Fibroblast of lung (primary cell): ENCODE measurements around the gene LRRC8C. TPM values are rescaled to one million over a fixed set of nuclear protein-coding genes. Genes with fewer than 3 reads are reported as not detected.
A peak's percentile ranks its signal among the peaks of the same experiment; 100 is the strongest.

Experiments
- DNase-seq, 2 donors: peaks; one replicate each; pipeline versions ENCODE4 v3.0.0 to v3.0.0-alpha.2; 2010; ENCODE audit warnings: low read depth in 2 of 2
- H2AFZ ChIP-seq: 2 replicates; pipeline ENCODE4 v1.5.1; 2012; ENCODE audit warnings: low read length, control low read depth, inconsistent platforms
- H3K27ac ChIP-seq: 2 replicates; pipeline ENCODE4 v1.5.1; 2011; ENCODE audit warnings: low read length, control low read depth; ENCODE audit not compliant: insufficient read depth
- H3K27me3 ChIP-seq: 2 replicates; pipeline ENCODE4 v1.5.1; 2011; ENCODE audit warnings: mild to moderate bottlenecking, low read length; ENCODE audit not compliant: control insufficient read depth, insufficient read depth
- H3K36me3 ChIP-seq: 2 replicates; pipeline ENCODE4 v1.5.1; 2011; ENCODE audit warnings: low read length; ENCODE audit not compliant: control insufficient read depth, insufficient read depth
- H3K4me1 ChIP-seq: 2 replicates; pipeline ENCODE4 v1.5.1; 2011; ENCODE audit warnings: low read length; ENCODE audit not compliant: control insufficient read depth, insufficient read depth; ENCODE audit errors: extremely low read depth
- H3K4me2 ChIP-seq: 2 replicates; pipeline ENCODE4 v1.5.1; 2011; ENCODE audit warnings: low read length, control low read depth; ENCODE audit not compliant: insufficient read depth; ENCODE audit errors: extremely low read depth
- H3K4me3 ChIP-seq, 4 experiments: fragments of 200-600 bp in 1 of 4; sonication (generic) in 1 of 4; replicated peaks in 1 of 4; 2 replicates each; pipeline ENCODE4 v1.5.1; 2011 to 2016; ENCODE audit warnings: low read length in 4 of 4, low read depth in 3 of 4, mild to moderate bottlenecking in 3 of 4, control low read depth in 2 of 4, inconsistent platforms in 1 of 4, mixed read lengths in 1 of 4; ENCODE audit not compliant: insufficient read depth in 1 of 4; ENCODE audit errors: control extremely low read depth in 1 of 4
- H3K79me2 ChIP-seq: 2 replicates; pipeline ENCODE4 v1.5.1; 2012; ENCODE audit warnings: mild to moderate bottlenecking, low read length, inconsistent platforms; ENCODE audit not compliant: control insufficient read depth, insufficient read depth
- H3K9ac ChIP-seq: 2 replicates; pipeline ENCODE4 v1.5.1; 2011; ENCODE audit warnings: mild to moderate bottlenecking, low read length, control low read depth; ENCODE audit not compliant: insufficient read depth
- H3K9me3 ChIP-seq: 2 replicates; pipeline ENCODE4 v1.5.1; 2012; ENCODE audit warnings: low read depth, low read length; ENCODE audit not compliant: control insufficient read depth, insufficient read depth
- H4K20me1 ChIP-seq: 2 replicates; pipeline ENCODE4 v1.5.1; 2011; ENCODE audit warnings: low read length; ENCODE audit not compliant: control insufficient read depth, insufficient read depth; ENCODE audit errors: extremely low read depth
- EZH2 ChIP-seq: IDR thresholded peaks from 2 replicates; pipeline ENCODE4 v1.5.1; 2012; ENCODE audit warnings: low read length, control low read depth, mild to moderate bottlenecking; ENCODE audit errors: missing control alignments
- polyA plus RNA-seq, 2 donors: library from polyadenylated mRNA; depleted of rRNA in 1 of 2; stranded (reverse) in 1 of 2; unstranded in 1 of 2; fragments of >200 nt; gene quantifications; 2 replicates each; pipeline ENCODE4 v1.2.1, GENCODE V29; 2011 to 2012; ENCODE audit warnings: missing spikeins in 1 of 2
- total RNA-seq: library from RNA; depleted of rRNA; stranded (reverse); fragments of >200 nt; gene quantifications from 2 replicates; pipeline ENCODE4 v1.2.1, GENCODE V29; 2014
- TF ChIP-seq, protein P1 (sequence below), 2 donors: IDR thresholded peaks in 1 of 2; conservative IDR thresholded peaks in 1 of 2; 1 replicate in 1 of 2; 2 replicates in 1 of 2; pipeline ENCODE4 v1.5.1; 2011 to 2012; ENCODE audit warnings: low read length in 2 of 2, control low read depth in 1 of 2, inconsistent platforms in 1 of 2, low read depth in 1 of 2, mild to moderate bottlenecking in 1 of 2

LRRC8C gene
- total and polyA plus RNA-seq, 2 donors (not counting 1 experiment from before 2014, with no cell fraction given) = 5.4 to 13.2 TPM

GRCh38 chr1:89699451-89699986, 66.6 kb downstream of the LRRC8C start:
- no peak for DNase-seq
- H3K4me1 ChIP-seq = no peaks in the 10 kb centered on the region
- no peaks in the 10 kb centered on the region for H3K9me3 ChIP-seq
- H3K9ac ChIP-seq = no peak overlapping the region
- no peaks in the 10 kb centered on the region for H4K20me1 ChIP-seq
- H3K27ac ChIP-seq = no peak overlapping the region
- no peak overlapping the region for H3K4me3 ChIP-seq
- H2AFZ ChIP-seq = no peak overlapping the region
- no peaks in the 10 kb centered on the region for H3K79me2 ChIP-seq
- no peaks in the 10 kb centered on the region for H3K27me3 ChIP-seq
- no peaks in the 10 kb centered on the region for H3K36me3 ChIP-seq
- no peak overlapping the region for H3K4me2 ChIP-seq
- no peak for TF ChIP-seq EZH2
- TF ChIP-seq, protein P1, sequence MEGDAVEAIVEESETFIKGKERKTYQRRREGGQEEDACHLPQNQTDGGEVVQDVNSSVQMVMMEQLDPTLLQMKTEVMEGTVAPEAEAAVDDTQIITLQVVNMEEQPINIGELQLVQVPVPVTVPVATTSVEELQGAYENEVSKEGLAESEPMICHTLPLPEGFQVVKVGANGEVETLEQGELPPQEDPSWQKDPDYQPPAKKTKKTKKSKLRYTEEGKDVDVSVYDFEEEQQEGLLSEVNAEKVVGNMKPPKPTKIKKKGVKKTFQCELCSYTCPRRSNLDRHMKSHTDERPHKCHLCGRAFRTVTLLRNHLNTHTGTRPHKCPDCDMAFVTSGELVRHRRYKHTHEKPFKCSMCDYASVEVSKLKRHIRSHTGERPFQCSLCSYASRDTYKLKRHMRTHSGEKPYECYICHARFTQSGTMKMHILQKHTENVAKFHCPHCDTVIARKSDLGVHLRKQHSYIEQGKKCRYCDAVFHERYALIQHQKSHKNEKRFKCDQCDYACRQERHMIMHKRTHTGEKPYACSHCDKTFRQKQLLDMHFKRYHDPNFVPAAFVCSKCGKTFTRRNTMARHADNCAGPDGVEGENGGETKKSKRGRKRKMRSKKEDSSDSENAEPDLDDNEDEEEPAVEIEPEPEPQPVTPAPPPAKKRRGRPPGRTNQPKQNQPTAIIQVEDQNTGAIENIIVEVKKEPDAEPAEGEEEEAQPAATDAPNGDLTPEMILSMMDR (conservative IDR thresholded peaks at IDR 0.05 in 1 of 2, IDR thresholded peaks at IDR 0.05 in 1 of 2; ENCODE audit: low read depth in 1 of 2, low read length in 2 of 2) = no peak

- Histone ChIP-seq H3K4me3 (no peak overlapping the region), H2AFZ (no peak overlapping the region), H3K9ac (no peak overlapping the region), H3K27me3 (no peaks in the 10 kb centered on the region), H3K4me1 (no peaks in the 10 kb centered on the region), H3K9me3 (no peaks in the 10 kb centered on the region), H4K20me1 (no peaks in the 10 kb centered on the region), H3K79me2 (no peaks in the 10 kb centered on the region), H3K27ac (no peak overlapping the region), H3K36me3 (no peaks in the 10 kb centered on the region), H3K4me2 (no peak overlapping the region)
- no peak for TF ChIP-seq EZH2
- TF ChIP-seq, protein P1 (conservative IDR thresholded peaks at IDR 0.05 in 1 of 2, IDR thresholded peaks at IDR 0.05 in 1 of 2; ENCODE audit: low read depth in 1 of 2, low read length in 2 of 2) = no peak
- DNase-seq = peak; percentile 56 to 69
Observed at GRCh38 chr1:89701746-89702241, 68.9 kb downstream of the LRRC8C start.

GRCh38 chr1:89702520-89703045, 69.7 kb downstream of the LRRC8C start:
- Histone ChIP-seq H3K4me2 (no peak overlapping the region), H3K36me3 (no peaks in the 10 kb centered on the region), H3K4me1 (no peaks in the 10 kb centered on the region), H3K9me3 (no peaks in the 10 kb centered on the region), H3K9ac (no peak overlapping the region), H2AFZ (no peak overlapping the region), H3K79me2 (no peaks in the 10 kb centered on the region), H3K27me3 (no peaks in the 10 kb centered on the region), H4K20me1 (no peaks in the 10 kb centered on the region), H3K27ac (no peak overlapping the region), H3K4me3 (no peak overlapping the region)
- TF ChIP-seq EZH2 = no peak
- TF ChIP-seq, protein P1 (conservative IDR thresholded peaks at IDR 0.05 in 1 of 2, IDR thresholded peaks at IDR 0.05 in 1 of 2; ENCODE audit: low read depth in 1 of 2, low read length in 2 of 2) = no peak
- no peak for DNase-seq
